Measurements from ENCODE around the gene RNF169. TPM values are rescaled to one million over a fixed set of nuclear protein-coding genes. Genes with fewer than 3 reads are reported as not detected.
"Not testable (repeated sequence)": the region's sequence is repeated elsewhere in the genome, so short reads cannot be mapped to it uniquely, and the experiment has no call there.

RNF169 gene
- total RNA-seq, 4 donors from 2014 or later = 26.0 to 31.8 (median 29.3) TPM

DNA sequence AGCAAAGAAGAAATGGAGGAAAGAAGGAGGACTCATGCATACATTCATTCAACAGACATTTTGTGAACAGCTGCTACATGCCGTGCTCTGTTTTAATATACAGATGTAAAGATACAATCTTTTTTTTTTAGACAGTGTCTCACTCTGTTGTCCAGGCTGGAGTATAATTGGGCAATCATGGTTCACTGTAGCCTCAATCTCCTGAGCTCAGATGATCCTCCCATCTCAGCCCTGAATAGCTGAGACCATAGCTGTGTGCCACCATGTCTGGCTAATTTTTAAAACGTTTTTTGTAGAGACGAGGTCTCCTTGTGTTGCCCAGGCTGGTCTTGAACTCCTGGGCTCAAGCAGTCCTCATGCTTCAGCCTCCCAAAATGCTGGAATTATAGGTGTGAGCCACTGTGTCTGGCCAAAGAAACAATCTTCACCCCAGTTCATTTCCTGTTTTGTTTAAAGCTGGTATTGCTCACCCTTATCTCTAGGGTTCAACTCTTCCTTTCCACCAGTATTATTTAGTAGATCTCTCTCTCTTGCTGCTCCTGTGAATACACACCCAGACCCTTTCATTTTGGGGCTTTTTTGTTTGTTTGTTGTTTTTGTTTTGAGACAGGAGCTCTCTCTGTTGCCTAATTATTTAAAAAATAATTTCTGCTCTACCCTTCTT lies 69.8 kb downstream of the RNF169 start:
- 62 to 94% methylated on average over 3 of the region's 3 CpGs for WGBS, 2 donors (ENCODE audit: low coverage in 1 of 2)
- H3K4me1 ChIP-seq = peaks cover 0 to 46% (median 5%) of the 10 kb centered on the region in 3 donors
- no peaks in the 10 kb centered on the region for H3K27me3 ChIP-seq
- H3K27ac ChIP-seq = no peak overlapping the region
- TF ChIP-seq POLR2AphosphoS5 (IDR thresholded peaks at IDR 0.05) (no peak), CTCF (IDR thresholded peaks at IDR 0.05) (no peak), EP300 (IDR thresholded peaks at IDR 0.05) (no peak), POLR2A (IDR thresholded peaks at IDR 0.05) (no peak)
- H3K4me3 ChIP-seq = no peak overlapping the region
- H3K9me3 ChIP-seq = no peaks in the 10 kb centered on the region
- peaks cover 0 to 18% of the 10 kb centered on the region in 2 donors for H3K36me3 ChIP-seq
- ATAC-seq = no peak

DNA sequence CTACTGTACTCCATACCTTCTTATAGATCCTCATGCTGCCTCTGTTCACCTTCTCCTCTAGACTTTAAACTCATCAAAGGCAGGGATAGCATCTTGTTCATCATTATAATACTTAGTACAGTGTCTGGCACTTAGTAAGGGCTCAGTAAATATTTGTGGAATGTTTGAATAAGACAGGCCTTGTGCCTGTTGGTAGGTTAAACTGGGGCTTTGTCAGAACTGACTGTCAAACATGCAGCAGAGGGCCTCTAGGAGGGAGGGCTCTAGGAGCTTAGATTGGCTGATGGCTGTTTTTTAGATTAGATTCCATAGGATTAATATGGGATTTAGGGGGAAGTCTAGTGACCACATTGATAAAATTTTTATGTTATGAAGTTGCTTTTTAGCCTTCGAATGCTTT lies 70.8 kb downstream of the RNF169 start:
- Histone ChIP-seq H3K36me3 (peaks cover 0 to 12% of the 10 kb centered on the region in 2 donors), H3K27me3 (no peaks in the 10 kb centered on the region), H3K4me3 (no peak overlapping the region), H3K27ac (peak overlapping the region in 2 of 4 donors; percentile 7 to 60), H3K4me1 (peaks cover 0 to 46% (median 5%) of the 10 kb centered on the region in 3 donors), H3K9me3 (no peaks in the 10 kb centered on the region)
- 33 to 38% methylated on average over 1 of the region's 1 CpG for WGBS, 2 donors (ENCODE audit: low coverage in 1 of 2)
- TF ChIP-seq POLR2A (IDR thresholded peaks at IDR 0.05) (no peak), CTCF (IDR thresholded peaks at IDR 0.05) (no peak)
- ATAC-seq = no peak

DNA sequence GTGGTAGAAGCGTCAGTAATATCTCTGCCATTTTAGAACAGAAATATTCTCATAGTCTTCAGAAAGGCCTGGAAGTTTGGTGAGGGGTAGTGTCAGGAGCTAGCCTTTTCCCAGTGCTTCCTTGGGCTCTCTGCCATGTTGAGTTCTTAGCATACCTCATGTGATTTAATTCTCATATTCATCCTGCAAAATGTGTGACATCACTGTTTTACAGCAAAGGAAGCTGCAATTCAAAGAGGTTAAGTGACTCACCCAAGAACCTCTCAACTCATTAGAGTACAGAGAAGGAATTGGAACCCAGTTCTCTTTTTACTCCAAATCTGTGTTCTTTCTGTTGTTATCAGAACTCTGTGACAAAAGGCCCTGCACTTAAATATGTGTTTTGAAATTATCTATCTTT lies 72.1 kb downstream of the RNF169 start:
- Histone ChIP-seq H3K4me3 (no peak overlapping the region), H3K9me3 (no peaks in the 10 kb centered on the region), H3K36me3 (peaks cover 0 to 13% of the 10 kb centered on the region in 2 donors), H3K4me1 (peaks cover 0 to 46% (median 5%) of the 10 kb centered on the region in 3 donors), H3K27me3 (no peaks in the 10 kb centered on the region), H3K27ac (peak overlapping the region in 3 of 4 donors; percentile 41 to 60 (median 55))
- peak; percentile 36 for ATAC-seq
- 93 to 100% methylated on average over 1 of the region's 1 CpG for WGBS, 2 donors (ENCODE audit: low coverage in 1 of 2)
- TF ChIP-seq POLR2AphosphoS5 (IDR thresholded peaks at IDR 0.05) (peak; percentile 45), EP300 (IDR thresholded peaks at IDR 0.05) (no peak)

GRCh38 chr11:74822170-74822569 lies 73.5 kb downstream of the RNF169 start:
- Histone ChIP-seq H3K9me3 (no peaks in the 10 kb centered on the region), H3K4me3 (no peak overlapping the region), H3K27ac (peak overlapping the region; percentile 61 to 74 (median 72)), H3K36me3 (peaks cover 0 to 28% of the 10 kb centered on the region in 2 donors), H3K27me3 (no peaks in the 10 kb centered on the region), H3K4me1 (peaks cover 0 to 46% (median 5%) of the 10 kb centered on the region in 3 donors)
- 0 to 9% methylated on average over 2 to 5 of the region's 5 CpGs for whole genome bisulfite sequencing, 2 donors (ENCODE audit: low coverage in 1 of 2)
- TF ChIP-seq POLR2AphosphoS5 (IDR thresholded peaks at IDR 0.05) = peak; percentile 61
- TF ChIP-seq POLR2A (IDR thresholded peaks at IDR 0.05) = no peak
- TF ChIP-seq CTCF (IDR thresholded peaks at IDR 0.05) = no peak
- no peak for TF ChIP-seq EP300 (IDR thresholded peaks at IDR 0.05)
- ATAC-seq = no peak

DNA sequence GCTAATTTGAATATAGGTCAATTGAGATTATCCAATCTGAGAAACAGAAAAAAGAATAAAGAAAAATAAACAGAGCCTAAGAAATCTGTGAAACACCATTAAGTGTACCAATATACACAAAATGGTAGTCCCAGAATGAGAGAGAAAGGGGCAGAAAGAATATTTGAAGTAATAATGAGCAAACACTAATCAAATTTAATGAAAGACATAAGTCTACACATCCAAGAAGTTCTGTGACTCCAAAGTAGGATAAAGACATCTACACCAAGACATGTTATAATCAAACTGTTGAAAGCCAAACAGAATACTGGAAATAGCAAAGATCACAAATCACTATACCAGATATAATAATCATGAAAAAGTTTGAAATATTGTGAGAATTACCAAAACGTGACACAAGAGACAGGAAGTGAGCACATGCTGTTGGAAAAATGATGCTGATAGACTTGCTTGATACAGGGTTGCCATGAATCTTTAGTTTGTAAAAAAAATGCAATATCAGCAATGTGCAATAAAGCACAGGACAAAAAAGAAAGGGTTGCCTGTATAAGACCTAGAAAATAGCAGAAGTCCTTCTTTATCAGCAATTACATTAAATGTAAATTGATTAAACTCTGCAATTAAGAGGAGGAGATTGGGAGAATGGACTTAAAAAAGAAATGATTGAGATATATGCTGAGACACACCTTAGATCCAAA lies 75.8 kb downstream of the RNF169 start:
- Histone ChIP-seq H3K4me1 (peaks cover 0 to 37% (median 5%) of the 10 kb centered on the region in 3 donors), H3K27ac (no peak overlapping the region), H3K36me3 (peaks cover 0 to 15% of the 10 kb centered on the region in 2 donors), H3K27me3 (no peaks in the 10 kb centered on the region), H3K9me3 (no peaks in the 10 kb centered on the region), H3K4me3 (no peak overlapping the region)
- TF ChIP-seq POLR2AphosphoS5 (IDR thresholded peaks at IDR 0.05) = no peak
- TF ChIP-seq EP300 (IDR thresholded peaks at IDR 0.05) = no peak
- no peak for TF ChIP-seq CTCF (IDR thresholded peaks at IDR 0.05)
- TF ChIP-seq POLR2A (IDR thresholded peaks at IDR 0.05) = no peak
- no peak for ATAC-seq
- 95 to 100% methylated on average over 1 of the region's 1 CpG for WGBS, 2 donors (ENCODE audit: low coverage in 1 of 2)

DNA sequence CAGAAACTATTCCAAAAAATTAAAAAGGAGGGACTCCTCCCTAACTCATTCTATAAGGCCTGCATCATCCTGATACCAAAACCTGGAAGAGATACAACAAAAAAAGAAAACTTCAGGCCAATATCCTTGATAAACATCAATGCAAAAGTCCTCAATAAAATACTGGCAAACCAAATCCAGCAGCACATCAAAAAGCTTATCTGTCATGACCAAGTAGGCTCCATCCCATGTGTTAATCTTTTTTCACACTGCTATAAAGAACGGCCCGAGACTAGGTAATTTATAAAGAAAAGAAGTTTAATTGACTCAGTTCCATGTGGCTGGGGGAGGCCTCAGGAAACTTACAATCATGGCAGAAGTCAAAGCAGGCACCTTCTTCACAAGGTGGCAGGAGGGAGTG lies 76.9 kb downstream of the RNF169 start:
- WGBS, 2 donors (ENCODE audit: low coverage in 1 of 2) = 89% methylated on average over 2 of the region's 2 CpGs; no CpG with 5 or more reads in 1 of the 2 donors
- not testable (repeated sequence) for H3K27me3 ChIP-seq, H3K9me3 ChIP-seq, H3K27ac ChIP-seq, ATAC-seq, H3K4me3 ChIP-seq
- Histone ChIP-seq H3K4me1 (peaks cover 0 to 25% (median 2%) of the 10 kb centered on the region in 3 donors), H3K36me3 (peaks cover 0 to 15% of the 10 kb centered on the region in 2 donors)
